Endothelial cell of umbilical vein (primary cell): Measurements from ENCODE around the gene CCL16. TPM values are rescaled to one million over a fixed set of nuclear protein-coding genes. Genes with fewer than 3 reads are reported as not detected.

Experiments
- BruUV-seq: library from RNA; stranded (reverse); fragments of 400-500 nt; replicated peaks from 2 replicates; lab custom pipeline; 2021; lab: Mats Ljungman, UMichigan
- CTCF ChIA-PET: fragments of 300-600, 350-600 bp; sonication (Branson Sonifier 250); formaldehyde crosslinking; loops from one replicate; lab custom pipeline; 2021; ENCODE audit warnings: antibody characterized with exemption, inconsistent platforms; lab: Charles Lee
- POLR2A ChIA-PET: fragments of 300-600, 350-600 bp; sonication (Branson Sonifier 250); formaldehyde crosslinking; loops from one replicate; lab custom pipeline; 2021; ENCODE audit warnings: antibody characterized with exemption, inconsistent platforms; lab: Charles Lee
- DNase-seq: peaks from one replicate; pipeline ENCODE4 v3.0.0-alpha.2; 2011; ENCODE audit warnings: low read depth, low spot score
- FAIRE-seq: peaks from 2 replicates; lab custom pipeline; 2011; peaks lifted over from hg19 to GRCh38; lab: Jason Lieb, UNC
- H2AFZ ChIP-seq: 2 replicates; pipeline ENCODE4 v1.6.0; 2012; ENCODE audit warnings: low read depth, low read length, control low read depth, inconsistent platforms
- H3K27ac ChIP-seq: 2 replicates; pipeline ENCODE4 v1.5.1; 2011; ENCODE audit warnings: low read depth, mild to moderate bottlenecking, control low read depth, low read length, moderate library complexity; ENCODE audit not compliant: insufficient read depth
- H3K27me3 ChIP-seq, 2 experiments: 2 replicates each; pipeline versions ENCODE4 v1.6.0 to v1.6.1; 2011; ENCODE audit warnings: low read length in 2 of 2, mixed read lengths in 1 of 2; ENCODE audit not compliant: control insufficient read depth in 2 of 2, insufficient read depth in 2 of 2
- H3K36me3 ChIP-seq, 2 experiments: 2 replicates in 1 of 2; 3 replicates in 1 of 2; pipeline ENCODE4 v1.5.1; 2011; ENCODE audit warnings: low read length in 2 of 2, mild to moderate bottlenecking in 1 of 2, moderate library complexity in 1 of 2; ENCODE audit not compliant: control insufficient read depth in 2 of 2, insufficient read depth in 2 of 2; ENCODE audit errors: extremely low read depth in 1 of 2
- H3K4me1 ChIP-seq: 3 replicates; pipeline ENCODE4 v1.5.1; 2011; ENCODE audit warnings: mild to moderate bottlenecking, low read length; ENCODE audit not compliant: control insufficient read depth, insufficient read depth; ENCODE audit errors: extremely low read depth
- H3K4me2 ChIP-seq: 2 replicates; pipeline ENCODE4 v1.6.1; 2011; ENCODE audit warnings: low read length, control low read depth, mixed read lengths; ENCODE audit not compliant: insufficient read depth
- H3K4me3 ChIP-seq, 3 experiments: fragments of 200-600 bp in 1 of 3; sonication (generic), shearing (Covaris generic) in 1 of 3; replicated peaks in 1 of 3; 2 replicates each; pipeline ENCODE4 v1.5.1; 2011 to 2016; ENCODE audit warnings: control low read depth in 3 of 3, low read length in 3 of 3, mild to moderate bottlenecking in 2 of 3, inconsistent platforms in 1 of 3, low read depth in 1 of 3, moderate library complexity in 1 of 3; ENCODE audit not compliant: insufficient read depth in 1 of 3
- H3K79me2 ChIP-seq: 2 replicates; pipeline ENCODE4 v1.6.0; 2012; ENCODE audit warnings: low read length, inconsistent platforms; ENCODE audit not compliant: control insufficient read depth, insufficient read depth
- H3K9ac ChIP-seq: replicated peaks from 2 replicates; pipeline ENCODE3; 2011; ENCODE audit warnings: low read length, control low read depth; ENCODE audit not compliant: insufficient read depth; ENCODE audit errors: extremely low read depth
- H3K9me1 ChIP-seq: replicated peaks from 3 replicates; pipeline ENCODE4 v1.6.0; 2011; ENCODE audit warnings: mild to moderate bottlenecking, low read length; ENCODE audit not compliant: control insufficient read depth, insufficient read depth; ENCODE audit errors: extremely low read depth
- H3K9me3 ChIP-seq: replicated peaks from 2 replicates; pipeline ENCODE4 v1.5.1; 2012; ENCODE audit warnings: low read length, inconsistent platforms; ENCODE audit not compliant: control insufficient read depth, insufficient read depth
- H4K20me1 ChIP-seq: replicated peaks from 2 replicates; pipeline ENCODE3; 2011; ENCODE audit warnings: mild to moderate bottlenecking, low read length; ENCODE audit not compliant: control insufficient read depth, insufficient read depth; ENCODE audit errors: extremely low read depth
- CTCF ChIP-seq, 2 donors: IDR thresholded peaks; 1 replicate in 1 of 2; 2 replicates in 1 of 2; pipeline ENCODE4 v1.5.1; 2011; ENCODE audit warnings: low read length in 2 of 2, mild to moderate bottlenecking in 2 of 2, moderate library complexity in 2 of 2, control low read depth in 1 of 2, inconsistent platforms in 1 of 2, low read depth in 1 of 2; ENCODE audit not compliant: insufficient read depth in 1 of 2; ENCODE audit errors: extremely low read depth in 1 of 2
- EZH2 ChIP-seq: IDR thresholded peaks from 2 replicates; pipeline ENCODE4 v1.6.1; 2012; ENCODE audit warnings: borderline replicate concordance, low read depth, mild to moderate bottlenecking, moderate library complexity, low read length, inconsistent platforms; ENCODE audit not compliant: severe bottlenecking
- FOS ChIP-seq: IDR thresholded peaks from 2 replicates; pipeline ENCODE4 v1.6.1; 2011; ENCODE audit warnings: mild to moderate bottlenecking, low read length, moderate library complexity, borderline replicate concordance; ENCODE audit not compliant: insufficient read depth
- GATA2 ChIP-seq: IDR thresholded peaks from 2 replicates; pipeline ENCODE4 v1.7.0; 2011; ENCODE audit warnings: low read depth, mild to moderate bottlenecking, moderate library complexity, mixed read lengths, low read length; ENCODE audit not compliant: insufficient read length, insufficient read depth
- dilution Hi-C: fragments of 300-500 bp; cut with MboI; formaldehyde crosslinking; loops from one replicate; pipeline ENCODE4 v1.15.0; 2019; ENCODE audit warnings: low sequenced_read_pairs; ENCODE audit not compliant: extremely low pct_ligation_motif_present
- intact Hi-C: fragments of 100-400 bp; cut with micrococcal nuclease; formaldehyde crosslinking; loops from one replicate; pipeline ENCODE4 v1.10.0; 2022
- polyA plus RNA-seq, 4 experiments: library from polyadenylated mRNA; depleted of rRNA in 3 of 4; stranded (reverse) in 3 of 4; unstranded in 1 of 4; fragments of >200 nt; gene quantifications; 2 replicates each; pipeline versions ENCODE4 v1.2.1 to v1.2.3, GENCODE V29; 2011 to 2012; ENCODE audit warnings: missing spikeins in 1 of 4
- total RNA-seq: library from RNA; stranded (reverse); gene quantifications from 2 replicates; pipeline ENCODE4 v1.2.3, GENCODE V29; 2021

Gene CCL16
- total and polyA plus RNA-seq, 2 donors (not counting 3 experiments of a cell fraction or from before 2014, with no cell fraction given), result 0.18 to 0.51 TPM

GRCh38 chr17:36002631-36003030, 21.3 kb upstream of the CCL16 start:
- intact Hi-C loops, result no loop called here
- no peaks in the 10 kb centered on the region for H4K20me1 ChIP-seq
- BruUV-seq, result no TSS peak
- no peak overlapping the region for H3K4me2 ChIP-seq
- no peaks in the 10 kb centered on the region for H3K4me1 ChIP-seq
- dilution Hi-C loops, result no loop called here
- H3K27ac ChIP-seq, result no peak overlapping the region
- H3K9ac ChIP-seq, result no peak overlapping the region
- no peak overlapping the region for H3K4me3 ChIP-seq
- DNase-seq (no peak), FAIRE-seq (no peak)
- H3K36me3 ChIP-seq, result no peaks in the 10 kb centered on the region
- H3K79me2 ChIP-seq, result no peaks in the 10 kb centered on the region
- no peaks in the 10 kb centered on the region for H3K9me1 ChIP-seq
- TF ChIP-seq FOS (no peak), GATA2 (no peak), CTCF (IDR thresholded peaks at IDR 0.05; ENCODE audit: extremely low read depth in 1 of 2, insufficient read depth in 1 of 2, low read depth in 1 of 2, low read length in 2 of 2) (no peak), EZH2 (no peak)
- CTCF ChIA-PET, result interaction anchor here (0.9 kb wide), 1 partner anchor 27 kb away, joined by 3 read pairs; no protein-coding TSS in a partner anchor
- peaks cover 0 to 2% of the 10 kb centered on the region in 2 experiments for H3K27me3 ChIP-seq
- no peak overlapping the region for H2AFZ ChIP-seq
- POLR2A ChIA-PET, result no interaction called here
- no peaks in the 10 kb centered on the region for H3K9me3 ChIP-seq
